GM23338 (cell line): Measurements from ENCODE around the gene DPF3. TPM values are rescaled to one million over a fixed set of nuclear protein-coding genes. Genes with fewer than 3 reads are reported as not detected.
"Not testable (repeated sequence)": the region's sequence is repeated elsewhere in the genome, so short reads cannot be mapped to it uniquely, and the experiment has no call there.

Experiments
- ATAC-seq: fragments of 200-7000 bp; cut with Tn5 transposase; 3 replicates; pipeline ENCODE4 v1.9.1; 2020
- DNase-seq: peaks from one replicate; pipeline ENCODE4 v3.0.0-alpha.2; 2015; ENCODE audit warnings: low spot score
- H2AFZ ChIP-seq: fragments of 200-600 bp; sonication (generic); 2 replicates; pipeline ENCODE4 v1.8.0; 2016; ENCODE audit warnings: antibody characterized with exemption, mild to moderate bottlenecking, moderate library complexity
- H3F3A ChIP-seq: fragments of 200-600 bp; sonication (generic); replicated peaks from 2 replicates; pipeline ENCODE4 v1.8.0; 2017; ENCODE audit warnings: antibody characterized with exemption, mixed run types, low read depth
- H3K27ac ChIP-seq: fragments of 200-600 bp; sonication (generic); 2 replicates; pipeline ENCODE4 v1.6.1; 2016; ENCODE audit warnings: low read depth
- H3K27me3 ChIP-seq: fragments of 200-600 bp; sonication (generic); 2 replicates; pipeline ENCODE4 v1.8.0; 2016; ENCODE audit warnings: mild to moderate bottlenecking, mixed run types, moderate library complexity; ENCODE audit not compliant: insufficient read depth
- H3K36me3 ChIP-seq: fragments of 200-600 bp; sonication (generic); 2 replicates; pipeline ENCODE4 v1.8.0; 2016; ENCODE audit warnings: mild to moderate bottlenecking; ENCODE audit not compliant: insufficient read depth
- H3K4me1 ChIP-seq: fragments of 200-600 bp; sonication (generic); 2 replicates; pipeline ENCODE4 v1.8.0; 2016; ENCODE audit warnings: mild to moderate bottlenecking, moderate library complexity; ENCODE audit not compliant: insufficient read depth
- H3K4me2 ChIP-seq: fragments of 200-600 bp; sonication (generic); 2 replicates; pipeline ENCODE4 v1.7.1; 2017; ENCODE audit warnings: mixed run types
- H3K4me3 ChIP-seq: fragments of 200-600 bp; sonication (generic); 2 replicates; pipeline ENCODE4 v1.6.1; 2016; ENCODE audit warnings: mixed run types
- H3K79me2 ChIP-seq: fragments of 200-600 bp; sonication (generic); replicated peaks from 2 replicates; pipeline ENCODE4 v1.8.0; 2017; ENCODE audit warnings: mild to moderate bottlenecking; ENCODE audit not compliant: insufficient read depth
- H3K9me2 ChIP-seq: fragments of 200-600 bp; sonication (generic); 2 replicates; pipeline ENCODE4 v1.8.0; 2017; ENCODE audit not compliant: insufficient read depth
- H4K20me1 ChIP-seq: fragments of 200-600 bp; sonication (generic); replicated peaks from 2 replicates; pipeline ENCODE4 v1.8.0; 2017; ENCODE audit warnings: mild to moderate bottlenecking; ENCODE audit not compliant: insufficient read depth
- H3K27ac Mint-ChIP-seq: 2 replicates; pipeline ENCODE4 v1.8.0; 2020; ENCODE audit warnings: inconsistent platforms, mild to moderate bottlenecking, moderate library complexity, mixed read lengths
- H3K27me3 Mint-ChIP-seq: 3 replicates; pipeline ENCODE4 v1.8.0; 2022; ENCODE audit warnings: low read depth, mild to moderate bottlenecking, moderate library complexity, mixed read lengths, inconsistent platforms; ENCODE audit not compliant: insufficient read depth, poor library complexity
- H3K36me3 Mint-ChIP-seq: 3 replicates; pipeline ENCODE4 v1.8.0; 2021; ENCODE audit warnings: low read depth, mild to moderate bottlenecking, inconsistent platforms, moderate library complexity, mixed read lengths
- H3K4me1 Mint-ChIP-seq: 3 replicates; pipeline ENCODE4 v1.8.0; 2020; ENCODE audit warnings: mild to moderate bottlenecking, inconsistent platforms, mixed read lengths
- H3K4me3 Mint-ChIP-seq: 3 replicates; pipeline ENCODE4 v1.8.0; 2021; ENCODE audit warnings: moderate library complexity, mild to moderate bottlenecking, inconsistent platforms, mixed read lengths
- H3K9me3 Mint-ChIP-seq: 3 replicates; pipeline ENCODE4 v1.8.0; 2020; ENCODE audit warnings: moderate library complexity, mild to moderate bottlenecking, inconsistent platforms, mixed read lengths
- CTCF ChIP-seq, 2 experiments: fragments of 200-600 bp in 1 of 2; sonication (generic) in 1 of 2; conservative IDR thresholded peaks; 2 replicates each; pipeline versions ENCODE4 v1.5.1 to v1.6.1; 2016 to 2017; ENCODE audit warnings: antibody characterized with exemption in 2 of 2, low read depth in 2 of 2, mild to moderate bottlenecking in 2 of 2, moderate library complexity in 1 of 2
- ETS1 ChIP-seq: IDR thresholded peaks from 2 replicates; pipeline ENCODE4 v1.6.1; 2016; ENCODE audit warnings: antibody characterized with exemption
- EZH2 ChIP-seq: fragments of 200-600 bp; sonication (generic); IDR thresholded peaks from one replicate; pipeline ENCODE4 v1.8.0; 2017; ENCODE audit warnings: antibody characterized with exemption, mild to moderate bottlenecking, low read depth; ENCODE audit not compliant: unreplicated experiment
- EZH2phosphoT487 ChIP-seq: fragments of 200-600 bp; sonication (generic); IDR thresholded peaks from one replicate; pipeline ENCODE4 v1.8.1; 2018; ENCODE audit warnings: antibody characterized with exemption; ENCODE audit not compliant: unreplicated experiment
- NANOG ChIP-seq: IDR thresholded peaks from 2 replicates; pipeline ENCODE4 v1.6.1; 2016; ENCODE audit warnings: antibody characterized with exemption, borderline replicate concordance
- polyA plus RNA-seq: library from polyadenylated mRNA; unstranded; fragments of >200 nt; fragmentation: Nextera tagmentation; extraction: Ambion mirVana; gene quantifications from 2 replicates; pipeline ENCODE4 v1.2.1, GENCODE V29; 2016
- total RNA-seq: library from RNA; depleted of rRNA; stranded (reverse); fragments of >200 nt; shearing (Covaris generic); gene quantifications from 2 replicates; pipeline ENCODE4 v1.2.3, GENCODE V29; 2014

The DPF3 gene
- total and polyA plus RNA-seq, 2 experiments from 2014 or later, result 0.18 to 1.0 TPM

DNA sequence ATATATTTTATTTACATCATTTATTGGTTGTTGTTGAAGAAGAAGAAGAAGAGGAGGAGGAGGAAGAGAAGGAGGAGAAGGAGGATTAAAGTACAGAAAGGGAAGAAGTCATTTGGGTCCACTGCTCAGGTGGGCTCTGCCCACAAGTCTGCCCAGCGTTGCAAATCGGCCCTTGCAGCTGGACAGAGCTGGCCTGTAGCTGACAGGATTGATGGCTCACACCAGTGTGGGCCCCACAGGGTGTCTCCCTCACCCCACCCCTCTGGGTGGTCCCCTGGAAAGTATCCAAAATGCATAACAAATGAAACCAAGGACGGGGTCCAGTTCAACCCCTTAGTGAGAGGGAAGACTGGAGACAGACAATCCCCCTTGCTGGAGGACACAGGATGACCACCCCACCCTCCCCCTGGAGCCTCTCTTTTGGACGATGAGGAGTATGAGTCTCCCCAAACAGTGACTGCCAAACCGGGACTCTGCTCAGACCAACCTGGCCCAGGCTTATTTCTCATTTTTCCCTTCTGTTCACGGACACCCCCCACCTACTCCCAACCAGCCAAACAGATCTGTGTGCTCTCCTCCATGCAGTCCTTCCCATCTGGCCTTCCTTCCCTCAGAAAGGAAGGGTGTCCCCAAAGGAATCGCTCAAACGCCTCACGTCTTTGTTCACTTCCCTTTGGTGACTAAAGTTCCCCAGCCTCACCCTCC is 17.7 kb downstream of the DPF3 start (continued):
- TF ChIP-seq ETS1 (no peak), NANOG (no peak)

- H4K20me1 ChIP-seq, DNase-seq, H3K4me2 ChIP-seq, H3K4me3 Mint-ChIP-seq, H3K27me3 ChIP-seq, H3K9me2 ChIP-seq, H3K4me1 Mint-ChIP-seq, H3K27me3 Mint-ChIP-seq, H3F3A ChIP-seq, H2AFZ ChIP-seq, H3K36me3 Mint-ChIP-seq, H3K36me3 ChIP-seq, H3K79me2 ChIP-seq, H3K27ac ChIP-seq, ATAC-seq, H3K4me1 ChIP-seq, H3K27ac Mint-ChIP-seq, H3K4me3 ChIP-seq: not testable (repeated sequence)
- peaks cover 17% of the 10 kb centered on the region for H3K9me3 Mint-ChIP-seq
These were observed 23.0 kb downstream of the DPF3 start for GRCh38 chr14:72870878-72871277.

- H3K27me3 ChIP-seq, result no peaks in the 10 kb centered on the region
- no peaks in the 10 kb centered on the region for H3K79me2 ChIP-seq
- H3K4me1 ChIP-seq, result no peaks in the 10 kb centered on the region
- no peaks in the 10 kb centered on the region for H4K20me1 ChIP-seq
- Mint-ChIP-seq H3K27ac (no peak overlapping the region), H3K36me3 (peaks cover 9% of the 10 kb centered on the region; the same call in 2 of the 3 replicates), H3K27me3 (no peaks in the 10 kb centered on the region), H3K4me3 (no peak overlapping the region), H3K9me3 (peaks cover 17% of the 10 kb centered on the region), H3K4me1 (no peaks in the 10 kb centered on the region)
- ATAC-seq (no peak), DNase-seq (no peak)
- no peaks in the 10 kb centered on the region for H3F3A ChIP-seq
- no peaks in the 10 kb centered on the region for H3K36me3 ChIP-seq
- no peak overlapping the region for H3K4me3 ChIP-seq
- no peak for TF ChIP-seq CTCF (conservative IDR thresholded peaks at IDR 0.05; ENCODE audit: low read depth in 2 of 2)
- TF ChIP-seq EZH2phosphoT487, result no peak
- TF ChIP-seq ETS1, result no peak
- no peak for TF ChIP-seq EZH2
- peaks cover 6% of the 10 kb centered on the region; the same call in 1 of the 2 replicates for H3K9me2 ChIP-seq
- no peak overlapping the region for H3K4me2 ChIP-seq
- H3K27ac ChIP-seq, result no peak overlapping the region
- H2AFZ ChIP-seq, result no peak overlapping the region
These were observed 24.2 kb downstream of the DPF3 start for GRCh38 chr14:72869407-72870329.
